ENCODE results near the gene KCNJ15. TPM values are rescaled to one million over a fixed set of nuclear protein-coding genes. Genes with fewer than 3 reads are reported as not detected.

KCNJ15 gene
- total RNA-seq, 5 donors from 2014 or later (not counting 1 experiment from before 2014, with no cell fraction given) = 0.09 to 0.66 (median 0.43) TPM

DNA sequence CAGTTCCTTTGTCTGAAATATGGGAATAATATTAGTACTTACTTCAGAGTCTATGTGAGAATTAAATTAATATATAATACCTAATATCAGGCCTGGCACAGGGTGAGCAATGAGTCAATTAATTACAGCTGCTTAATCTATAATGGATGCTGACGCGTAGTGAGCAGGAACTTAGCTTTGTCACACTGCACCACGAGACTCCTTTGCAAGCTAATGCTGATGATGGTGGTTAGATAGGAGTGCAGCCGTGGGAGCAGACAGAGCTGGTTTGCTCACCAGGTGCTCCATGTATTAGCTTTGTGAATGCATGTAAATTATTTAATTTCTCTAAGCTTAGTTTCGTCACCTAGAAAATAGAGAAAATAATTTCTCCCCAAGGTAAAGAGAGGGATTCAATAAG lies 35.1 kb downstream of the KCNJ15 start:
- Histone ChIP-seq H3K27me3 (replicated peaks in 1 of 2; ENCODE audit: control insufficient read depth in 2 of 2, extremely low read depth in 1 of 2, insufficient read depth in 2 of 2, low read length in 1 of 2) (no peaks in the 10 kb centered on the region), H3K9me3 (no peaks in the 10 kb centered on the region), H3K36me3 (ENCODE audit: control insufficient read depth in 2 of 2, extremely low read depth in 1 of 2, insufficient read depth in 1 of 2, low read length in 1 of 2) (no peaks in the 10 kb centered on the region), H3K4me3 (ENCODE audit: control insufficient read depth in 1 of 2, extremely low read depth in 1 of 2, low read length in 1 of 2) (no peak overlapping the region), H3K4me1 (ENCODE audit: control insufficient read depth in 1 of 2, extremely low read depth in 1 of 2, insufficient read depth in 2 of 2, low read length in 2 of 2) (peaks cover 19 to 34% of the 10 kb centered on the region in 2 experiments), H3K27ac (ENCODE audit: low read length) (no peak overlapping the region)
- Mint-ChIP-seq H3K4me3 (no peak overlapping the region), H3K27ac (no peak overlapping the region), H3K4me1 (peaks cover 31 to 34% (median 34%) of the 10 kb centered on the region in 3 donors), H3K36me3 (no peaks in the 10 kb centered on the region), H3K9me3 (no peaks in the 10 kb centered on the region), H3K27me3 (peaks cover 0 to 3% of the 10 kb centered on the region in 2 donors)
- DNase-seq (no peak), ATAC-seq (replicated peaks in 1 of 4) (no peak)
- POLR2A ChIA-PET = no interaction called here
- CTCF ChIA-PET = no interaction called here
- WGBS (ENCODE audit: insufficient coverage) = no CpG with 5 or more reads among the region's 5 CpGs

DNA sequence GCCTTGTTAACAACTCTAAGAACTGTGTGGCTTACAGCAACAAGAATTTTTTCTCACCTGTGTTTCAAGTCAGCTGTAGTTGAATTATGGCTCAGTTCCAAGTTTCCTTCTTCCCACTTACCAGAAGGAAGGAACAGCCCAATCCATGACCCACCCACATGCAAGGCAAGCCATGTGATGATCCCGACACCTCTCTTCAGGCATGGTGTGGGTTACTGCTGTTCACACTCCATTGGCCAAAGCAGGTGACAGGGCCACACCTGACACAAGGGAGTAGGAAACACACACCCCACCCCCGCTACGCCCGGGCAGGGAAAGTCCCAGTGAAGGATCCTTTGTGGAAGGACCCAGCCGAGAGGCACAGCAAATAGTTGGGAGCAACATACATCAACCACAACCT lies 36.3 kb downstream of the KCNJ15 start:
- H3K27ac ChIP-seq (ENCODE audit: low read length) = no peak overlapping the region
- 92% methylated on average over 4 of the region's 5 CpGs for WGBS (ENCODE audit: insufficient coverage)
- no peaks in the 10 kb centered on the region for H3K27me3 ChIP-seq (replicated peaks in 1 of 2; ENCODE audit: control insufficient read depth in 2 of 2, extremely low read depth in 1 of 2, insufficient read depth in 2 of 2, low read length in 1 of 2)
- no peaks in the 10 kb centered on the region for H3K36me3 ChIP-seq (ENCODE audit: control insufficient read depth in 2 of 2, extremely low read depth in 1 of 2, insufficient read depth in 1 of 2, low read length in 1 of 2)
- H3K9me3 Mint-ChIP-seq = no peaks in the 10 kb centered on the region
- H3K4me1 Mint-ChIP-seq = peaks cover 35 to 39% (median 39%) of the 10 kb centered on the region in 3 donors
- ATAC-seq (replicated peaks in 1 of 4) = no peak
- ChIA-PET CTCF (interaction anchor here in 1 of 2 donors (1.0 to 1.4 kb wide), 2 partner anchors 13 to 15 kb away, joined by 4 to 5 read pairs; no protein-coding TSS in a partner anchor), POLR2A (interaction anchor here in 1 of 2 donors (0.5 kb wide), 1 partner anchor 1008 kb away, joined by 5 read pairs; no protein-coding TSS in a partner anchor)
- no peaks in the 10 kb centered on the region for H3K9me3 ChIP-seq
- peaks cover 0 to 3% of the 10 kb centered on the region in 2 donors for H3K27me3 Mint-ChIP-seq
- H3K4me3 ChIP-seq (ENCODE audit: control insufficient read depth in 1 of 2, extremely low read depth in 1 of 2, low read length in 1 of 2) = no peak overlapping the region
- no peak overlapping the region for H3K27ac Mint-ChIP-seq
- no peaks in the 10 kb centered on the region for H3K36me3 Mint-ChIP-seq
- peaks cover 24 to 37% of the 10 kb centered on the region in 2 experiments for H3K4me1 ChIP-seq (ENCODE audit: control insufficient read depth in 1 of 2, extremely low read depth in 1 of 2, insufficient read depth in 2 of 2, low read length in 2 of 2)
- H3K4me3 Mint-ChIP-seq = no peak overlapping the region
- DNase-seq = no peak

DNA sequence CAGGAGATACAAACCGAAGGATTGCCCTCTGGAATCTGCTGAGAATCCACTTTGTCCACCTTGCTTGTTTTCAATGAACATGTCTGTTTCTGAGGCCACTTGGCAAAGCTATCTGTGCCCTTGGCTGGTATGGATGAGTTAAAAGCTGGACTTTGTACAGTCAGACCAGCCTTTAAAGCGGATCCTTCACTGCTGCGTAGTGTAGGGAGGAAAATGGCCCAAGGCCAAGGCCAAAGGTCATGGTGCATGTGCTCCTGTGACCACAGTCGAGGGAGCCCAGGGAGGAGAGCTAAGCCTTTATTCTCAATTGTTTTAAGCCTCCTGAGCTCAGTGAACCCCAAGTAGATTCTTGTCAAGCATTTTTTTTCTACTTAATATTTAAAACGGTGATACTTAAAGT lies 37.0 kb downstream of the KCNJ15 start:
- H3K27ac ChIP-seq (ENCODE audit: low read length) = no peak overlapping the region
- H3K4me1 ChIP-seq (ENCODE audit: control insufficient read depth in 1 of 2, extremely low read depth in 1 of 2, insufficient read depth in 2 of 2, low read length in 2 of 2) = peaks cover 24 to 37% of the 10 kb centered on the region in 2 experiments
- no peak for DNase-seq
- ATAC-seq (replicated peaks in 1 of 4) = no peak
- Mint-ChIP-seq H3K27ac (peak overlapping the region; percentile 65 to 80), H3K27me3 (peaks cover 0 to 3% of the 10 kb centered on the region in 2 donors), H3K4me1 (peaks cover 35 to 44% (median 39%) of the 10 kb centered on the region in 3 donors), H3K36me3 (no peaks in the 10 kb centered on the region), H3K4me3 (peak overlapping the region in 1 of 3 donors; percentile 55), H3K9me3 (no peaks in the 10 kb centered on the region)
- ChIA-PET POLR2A (interaction anchor here in 1 of 2 donors (0.6 kb wide), 1 partner anchor 17 kb away, joined by 3 read pairs; no protein-coding TSS in a partner anchor), CTCF (interaction anchor here in 1 of 2 donors (0.6 to 1.4 kb wide), 4 partner anchors 10 to 74 kb away, joined by 3 to 5 read pairs (median 4); no protein-coding TSS in a partner anchor)
- 82% methylated on average over 3 of the region's 5 CpGs for WGBS (ENCODE audit: insufficient coverage)
- no peak overlapping the region for H3K4me3 ChIP-seq (ENCODE audit: control insufficient read depth in 1 of 2, extremely low read depth in 1 of 2, low read length in 1 of 2)
- H3K9me3 ChIP-seq = no peaks in the 10 kb centered on the region
- H3K36me3 ChIP-seq (ENCODE audit: control insufficient read depth in 2 of 2, extremely low read depth in 1 of 2, insufficient read depth in 1 of 2, low read length in 1 of 2) = no peaks in the 10 kb centered on the region
- no peaks in the 10 kb centered on the region for H3K27me3 ChIP-seq (replicated peaks in 1 of 2; ENCODE audit: control insufficient read depth in 2 of 2, extremely low read depth in 1 of 2, insufficient read depth in 2 of 2, low read length in 1 of 2)

DNA sequence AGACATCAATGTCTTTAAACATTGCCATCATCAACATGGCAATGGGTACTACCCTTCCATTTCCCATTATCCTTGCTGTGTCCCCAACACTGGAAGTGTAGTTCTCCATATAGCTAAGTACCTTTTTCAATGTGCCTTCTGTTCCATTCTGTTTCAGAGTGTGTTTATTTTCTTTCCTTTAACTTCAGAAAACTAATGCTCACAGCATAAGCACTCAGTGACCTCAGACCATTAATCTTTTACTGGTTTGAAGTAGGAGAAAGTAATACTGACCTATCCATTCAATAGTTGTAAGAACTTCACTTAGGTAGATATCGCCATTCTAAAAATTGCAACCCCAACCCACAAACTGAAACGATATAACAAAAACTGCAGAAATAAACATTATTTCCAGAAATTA lies 37.8 kb downstream of the KCNJ15 start:
- no peaks in the 10 kb centered on the region for H3K36me3 ChIP-seq (ENCODE audit: control insufficient read depth in 2 of 2, extremely low read depth in 1 of 2, insufficient read depth in 1 of 2, low read length in 1 of 2)
- H3K4me3 ChIP-seq (ENCODE audit: control insufficient read depth in 1 of 2, extremely low read depth in 1 of 2, low read length in 1 of 2) = no peak overlapping the region
- POLR2A ChIA-PET = no interaction called here
- peak overlapping the region; percentile 55 to 78 for H3K27ac Mint-ChIP-seq
- ATAC-seq (replicated peaks in 1 of 4) (no peak), DNase-seq (no peak)
- H3K27me3 Mint-ChIP-seq = peaks cover 0 to 8% of the 10 kb centered on the region in 2 donors
- H3K4me1 Mint-ChIP-seq = peaks cover 39 to 52% (median 44%) of the 10 kb centered on the region in 3 donors
- H3K27me3 ChIP-seq (replicated peaks in 1 of 2; ENCODE audit: control insufficient read depth in 2 of 2, extremely low read depth in 1 of 2, insufficient read depth in 2 of 2, low read length in 1 of 2) = peaks cover 0 to 1% of the 10 kb centered on the region in 2 experiments
- CTCF ChIA-PET = interaction anchor here in 1 of 2 donors (1.1 to 1.4 kb wide), 2 partner anchors 11 to 75 kb away, joined by 3 to 4 read pairs; no protein-coding TSS in a partner anchor
- H3K4me3 Mint-ChIP-seq = peak overlapping the region in 1 of 3 donors; percentile 55
- peak overlapping the region; percentile 31 for H3K27ac ChIP-seq (ENCODE audit: low read length)
- WGBS (ENCODE audit: insufficient coverage) = no CpG with 5 or more reads among the region's 2 CpGs
- H3K9me3 ChIP-seq = no peaks in the 10 kb centered on the region
- H3K9me3 Mint-ChIP-seq = no peaks in the 10 kb centered on the region
- no peaks in the 10 kb centered on the region for H3K36me3 Mint-ChIP-seq
- peaks cover 27 to 39% of the 10 kb centered on the region in 2 experiments for H3K4me1 ChIP-seq (ENCODE audit: control insufficient read depth in 1 of 2, extremely low read depth in 1 of 2, insufficient read depth in 2 of 2, low read length in 2 of 2)

DNA sequence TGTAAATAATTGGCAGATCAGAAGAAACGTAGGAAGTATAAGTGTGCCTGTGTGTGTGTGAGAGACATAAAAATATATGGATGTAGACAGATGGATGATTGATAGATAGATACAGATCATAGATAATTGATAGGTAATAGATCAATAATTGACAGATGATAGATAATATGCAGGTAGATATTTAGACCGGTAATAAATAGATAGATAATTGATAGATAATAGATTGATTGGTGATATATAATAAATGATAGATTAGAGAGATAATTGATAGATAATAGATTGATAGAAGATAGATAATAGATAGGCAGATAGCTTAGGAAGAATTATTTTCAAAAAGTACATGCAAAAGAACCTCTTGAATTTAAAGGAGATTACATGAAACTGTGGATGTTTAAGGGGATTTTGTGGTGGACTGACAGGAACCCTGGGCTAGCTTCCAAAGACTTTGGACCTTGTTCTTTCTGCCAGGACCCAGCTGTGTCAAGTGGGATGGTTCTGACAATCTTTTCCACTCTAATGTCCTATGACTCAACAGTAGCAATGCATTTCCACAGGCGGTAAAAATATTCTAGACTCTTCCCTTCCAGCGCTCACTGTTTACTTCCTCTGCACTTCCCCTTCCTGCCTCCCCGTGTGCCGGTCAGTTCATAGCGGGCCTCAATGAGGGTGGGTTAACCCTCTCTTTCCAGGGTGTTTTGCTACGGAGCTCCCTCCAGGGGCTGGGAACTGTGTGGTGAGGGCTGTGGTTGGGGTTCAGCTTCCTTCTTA lies 39.4 kb downstream of the KCNJ15 start:
- 91% methylated on average over 2 of the region's 8 CpGs for WGBS (ENCODE audit: insufficient coverage)
- Mint-ChIP-seq H3K27me3 (peaks cover 0 to 10% of the 10 kb centered on the region in 2 donors), H3K4me3 (peak overlapping the region in 1 of 3 donors; percentile 66), H3K27ac (peak overlapping the region; percentile 81 to 84), H3K36me3 (no peaks in the 10 kb centered on the region), H3K9me3 (no peaks in the 10 kb centered on the region), H3K4me1 (peaks cover 55 to 63% (median 59%) of the 10 kb centered on the region in 3 donors)
- POLR2A ChIA-PET = interaction anchor here in 1 of 2 donors (0.6 to 1.1 kb wide), 2 partner anchors 10 to 16 kb away, joined by 3 read pairs; no protein-coding TSS in a partner anchor
- peak in 3 of 4 experiments; percentile 26 to 41 (median 39) for ATAC-seq (replicated peaks in 1 of 4)
- CTCF ChIA-PET = no interaction called here
- Histone ChIP-seq H3K4me3 (ENCODE audit: control insufficient read depth in 1 of 2, extremely low read depth in 1 of 2, low read length in 1 of 2) (no peak overlapping the region), H3K4me1 (ENCODE audit: control insufficient read depth in 1 of 2, extremely low read depth in 1 of 2, insufficient read depth in 2 of 2, low read length in 2 of 2) (peaks cover 36 to 54% of the 10 kb centered on the region in 2 experiments), H3K36me3 (ENCODE audit: control insufficient read depth in 2 of 2, extremely low read depth in 1 of 2, insufficient read depth in 1 of 2, low read length in 1 of 2) (no peaks in the 10 kb centered on the region), H3K9me3 (no peaks in the 10 kb centered on the region), H3K27me3 (replicated peaks in 1 of 2; ENCODE audit: control insufficient read depth in 2 of 2, extremely low read depth in 1 of 2, insufficient read depth in 2 of 2, low read length in 1 of 2) (peaks cover 0 to 4% of the 10 kb centered on the region in 2 experiments), H3K27ac (ENCODE audit: low read length) (peak overlapping the region; percentile 54)
- no peak for DNase-seq

DNA sequence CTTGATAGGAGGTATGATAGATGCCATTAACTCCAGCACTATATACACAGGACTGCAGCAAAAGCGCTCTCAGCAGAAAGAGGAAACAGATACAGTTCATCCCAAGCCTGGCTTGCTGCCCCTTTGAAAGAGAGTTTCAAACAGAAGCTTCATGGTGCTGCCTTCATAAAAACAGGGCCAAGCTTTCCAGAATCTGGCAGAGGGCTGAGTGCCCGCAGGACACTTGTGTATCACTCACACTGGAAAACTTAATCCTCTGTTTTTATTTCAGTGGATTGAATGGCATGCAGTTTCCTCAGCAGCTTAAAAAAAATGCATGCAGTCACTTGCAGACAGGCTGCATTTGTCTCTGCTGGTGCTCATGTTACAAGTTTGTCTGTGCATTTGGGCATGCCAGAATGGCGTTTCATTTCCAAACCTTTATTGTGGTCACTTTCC lies 40.4 kb downstream of the KCNJ15 start:
- ATAC-seq (replicated peaks in 1 of 4) = peak in 1 of 4 experiments; percentile 50
- CTCF ChIA-PET = no interaction called here

More for the DNA sequence above, 40.4 kb downstream of the KCNJ15 start:
- POLR2A ChIA-PET = interaction anchor here in 1 of 2 donors (0.5 kb wide), 1 partner anchor 52 kb away, joined by 3 read pairs; no protein-coding TSS in a partner anchor
- Mint-ChIP-seq H3K27me3 (peaks cover 0 to 10% of the 10 kb centered on the region in 2 donors), H3K36me3 (no peaks in the 10 kb centered on the region), H3K4me3 (peak overlapping the region in 1 of 3 donors; percentile 66), H3K27ac (peak overlapping the region; percentile 81 to 84), H3K9me3 (no peaks in the 10 kb centered on the region), H3K4me1 (peaks cover 62 to 66% (median 63%) of the 10 kb centered on the region in 3 donors)
- peaks cover 36 to 53% of the 10 kb centered on the region in 2 experiments for H3K4me1 ChIP-seq (ENCODE audit: control insufficient read depth in 1 of 2, extremely low read depth in 1 of 2, insufficient read depth in 2 of 2, low read length in 2 of 2)
- 55% methylated on average over 2 of the region's 3 CpGs for WGBS (ENCODE audit: insufficient coverage)
- DNase-seq = no peak
- no peak overlapping the region for H3K4me3 ChIP-seq (ENCODE audit: control insufficient read depth in 1 of 2, extremely low read depth in 1 of 2, low read length in 1 of 2)
- no peak overlapping the region for H3K27ac ChIP-seq (ENCODE audit: low read length)
- H3K27me3 ChIP-seq (replicated peaks in 1 of 2; ENCODE audit: control insufficient read depth in 2 of 2, extremely low read depth in 1 of 2, insufficient read depth in 2 of 2, low read length in 1 of 2) = peaks cover 0 to 4% of the 10 kb centered on the region in 2 experiments
- no peaks in the 10 kb centered on the region for H3K36me3 ChIP-seq (ENCODE audit: control insufficient read depth in 2 of 2, extremely low read depth in 1 of 2, insufficient read depth in 1 of 2, low read length in 1 of 2)
- H3K9me3 ChIP-seq = no peaks in the 10 kb centered on the region
